8988T (cell line): ENCODE results near the gene RAPGEF5.

Experiments used
- DNase-seq: peaks from one replicate; pipeline ENCODE4 v3.0.0; 2011

Gene RAPGEF5

GRCh38 chr7:22210355-22210754, 146.6 kb downstream of the RAPGEF5 start:
- no peak for DNase-seq

DNA sequence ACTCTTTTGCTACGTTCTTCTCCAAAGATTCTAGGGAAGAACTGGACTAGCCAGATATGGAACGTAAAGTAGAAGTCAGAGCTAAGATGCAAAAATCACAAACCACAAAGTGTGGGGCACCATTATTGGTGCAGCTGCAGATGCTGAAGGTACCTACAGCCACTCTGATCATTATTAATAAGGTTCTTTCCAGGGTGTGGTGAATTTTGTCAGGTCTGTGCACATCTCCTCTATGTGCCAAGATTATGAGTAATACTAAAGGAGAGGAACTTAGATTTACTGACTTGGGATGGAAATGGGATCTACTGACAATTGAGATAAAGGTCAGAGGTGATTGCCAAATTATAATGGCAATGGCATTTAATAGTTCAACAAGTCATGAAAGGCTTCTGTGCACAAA, 148.2 kb downstream of the RAPGEF5 start:
- no peak for DNase-seq

DNA sequence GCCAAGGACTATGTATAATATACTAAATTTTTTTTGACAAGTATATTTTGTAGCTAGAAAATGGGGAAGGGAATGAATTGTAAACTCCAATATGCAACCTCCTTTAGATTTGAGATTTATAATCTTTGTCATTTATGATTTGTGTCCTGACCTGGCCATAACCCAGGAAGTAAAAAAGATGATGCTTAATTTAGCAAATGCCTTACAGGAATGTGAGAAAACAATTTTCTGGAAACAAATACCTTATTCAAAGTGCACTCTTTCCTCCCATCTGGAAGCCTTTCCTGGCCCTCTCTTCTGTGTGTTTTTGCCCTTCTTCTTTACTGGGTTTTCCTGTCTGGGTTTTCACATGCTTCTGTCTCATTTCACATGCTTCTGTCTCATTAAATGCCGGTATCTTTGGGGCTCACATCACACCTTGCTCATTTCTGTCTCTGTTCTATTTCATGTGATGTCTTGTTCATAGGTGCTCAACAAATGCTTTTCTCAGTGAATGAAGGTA, 149.2 kb downstream of the RAPGEF5 start:
- no peak for DNase-seq

GRCh38 chr7:22205631-22206030, 151.3 kb downstream of the RAPGEF5 start:
- no peak for DNase-seq

- no peak for DNase-seq
Observed at GRCh38 chr7:22204312-22204711, 152.6 kb downstream of the RAPGEF5 start.

GRCh38 chr7:22202141-22202540, 154.8 kb downstream of the RAPGEF5 start:
- no peak for DNase-seq

DNA sequence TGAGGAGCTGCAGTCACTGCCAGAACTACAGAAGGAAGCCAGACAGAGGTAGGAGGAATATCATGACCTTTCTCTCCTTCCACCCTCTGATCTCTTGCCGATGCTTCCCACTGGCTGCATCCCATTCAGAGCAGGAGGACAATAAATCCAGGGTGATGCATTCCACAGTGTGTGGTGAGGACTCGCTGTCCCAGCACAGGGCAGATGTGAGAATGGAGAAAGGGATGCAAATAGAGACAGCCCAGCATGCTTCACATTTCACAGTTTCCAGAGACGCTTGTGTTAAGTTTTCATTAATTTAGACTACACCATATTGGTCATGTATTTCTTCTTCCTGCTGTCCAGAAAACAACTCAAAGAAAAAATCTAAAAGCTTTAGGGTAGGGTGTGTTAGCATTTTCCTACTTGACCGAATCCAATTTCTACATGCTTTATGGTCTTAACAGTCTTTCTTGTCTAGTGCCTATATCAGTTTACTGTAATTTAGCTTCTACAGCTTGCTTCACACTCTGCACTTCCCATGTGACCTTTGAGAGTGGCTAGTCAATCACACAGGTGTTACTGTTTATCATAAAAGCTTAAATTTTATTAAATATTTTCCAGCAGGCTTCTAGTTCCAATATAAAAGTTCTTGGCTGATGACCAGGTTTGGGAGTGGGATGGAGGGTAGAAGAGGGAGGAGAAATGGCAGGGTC, 155.6 kb downstream of the RAPGEF5 start:
- DNase-seq = no peak

DNA sequence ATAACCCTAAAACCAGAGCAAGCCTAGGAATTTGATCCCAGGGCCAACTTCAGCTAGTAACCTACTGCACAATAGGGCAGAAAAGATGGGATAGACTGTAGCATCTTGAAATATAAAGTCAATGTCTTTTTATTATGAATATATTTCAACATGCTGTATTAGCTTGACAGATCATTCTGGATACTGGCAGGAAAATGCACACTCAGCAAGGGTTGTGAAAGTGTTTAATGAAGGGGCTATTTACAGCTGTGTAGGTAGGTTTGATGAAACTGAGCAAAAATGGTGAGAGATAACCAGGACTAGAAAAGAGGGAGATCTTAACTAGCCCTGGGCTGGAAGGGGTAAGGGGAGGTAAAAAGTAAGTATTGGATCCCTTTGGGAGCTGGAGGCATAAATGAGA, 156.2 kb downstream of the RAPGEF5 start:
- DNase-seq = no peak

DNA sequence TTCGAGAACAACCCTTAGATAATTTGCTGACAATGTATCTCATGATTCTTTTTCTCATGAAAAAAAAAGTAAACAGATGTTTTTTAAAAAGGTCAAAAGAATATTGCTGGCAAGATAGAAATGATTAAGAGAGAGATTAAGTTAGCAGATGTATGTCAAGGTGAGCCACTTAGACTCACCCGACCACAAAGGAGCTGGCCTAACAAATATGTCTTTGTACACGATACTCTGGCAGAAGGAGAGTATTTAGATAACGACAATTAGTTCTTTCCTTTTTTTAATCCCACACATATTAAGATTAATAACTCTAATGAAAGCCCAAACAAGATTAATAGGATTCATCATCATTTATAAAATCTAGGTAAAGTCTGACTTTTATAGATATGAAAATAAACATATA, 156.7 kb downstream of the RAPGEF5 start:
- DNase-seq = no peak

GRCh38 chr7:22197376-22197775, 159.6 kb downstream of the RAPGEF5 start:
- DNase-seq = no peak

DNA sequence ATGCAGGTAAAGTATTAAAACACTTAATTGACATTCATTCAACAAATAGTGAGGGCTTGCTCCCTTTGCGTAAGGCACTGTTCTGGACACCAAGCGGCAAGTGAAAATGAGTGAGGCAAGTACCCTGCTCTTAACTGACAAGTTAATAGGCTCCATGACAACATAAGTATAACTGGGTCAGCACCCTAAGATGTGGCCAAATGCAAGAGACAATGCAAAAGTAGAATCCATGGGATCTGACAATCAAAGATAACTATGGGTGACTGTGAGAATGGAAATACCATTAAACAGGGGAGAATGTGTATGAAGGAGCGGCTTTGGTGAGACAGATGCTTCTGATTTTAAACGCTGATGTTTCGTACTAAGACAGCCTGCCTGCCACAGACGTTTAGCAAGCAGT, 160.5 kb downstream of the RAPGEF5 start:
- DNase-seq = no peak

DNA sequence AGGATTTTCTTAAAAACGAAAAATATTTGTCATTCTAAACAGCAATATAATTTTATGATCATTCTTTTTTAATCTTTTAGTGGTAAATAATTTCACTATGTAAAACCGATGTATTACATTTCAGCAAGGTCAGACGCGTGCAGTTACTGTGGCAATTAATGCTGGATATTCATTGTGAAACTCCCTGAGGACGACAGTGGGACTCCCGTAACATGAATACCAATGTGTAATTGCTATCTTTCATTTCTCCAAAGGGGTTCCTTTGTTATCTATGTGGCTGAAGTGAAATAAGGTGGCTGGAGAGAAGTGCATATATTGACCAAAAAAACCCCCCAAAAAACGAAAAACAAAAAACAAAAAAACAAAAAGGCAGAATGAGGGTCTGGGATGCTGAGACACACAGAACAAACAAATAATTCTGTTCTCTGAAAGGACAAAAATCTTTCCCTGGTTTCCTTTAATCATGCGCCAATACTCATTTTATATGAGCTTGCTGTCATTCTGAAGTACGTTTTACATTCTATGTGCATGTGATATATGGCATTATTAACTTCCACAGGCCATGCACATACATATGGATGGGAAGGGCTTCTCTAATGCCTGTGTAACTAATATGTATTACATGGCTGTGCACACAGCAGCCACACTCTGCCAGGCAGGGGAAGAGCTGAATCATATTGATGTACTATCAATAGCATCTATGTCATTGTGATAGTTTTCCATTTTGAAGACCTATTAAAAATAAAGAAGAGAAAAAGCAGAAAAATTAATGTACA, 161.4 kb downstream of the RAPGEF5 start:
- DNase-seq = no peak

- DNase-seq = no peak
Observed at GRCh38 chr7:22194658-22195273, 162.2 kb downstream of the RAPGEF5 start.

- no peak for DNase-seq
Observed at GRCh38 chr7:22193450-22193983, 163.4 kb downstream of the RAPGEF5 start.

DNA sequence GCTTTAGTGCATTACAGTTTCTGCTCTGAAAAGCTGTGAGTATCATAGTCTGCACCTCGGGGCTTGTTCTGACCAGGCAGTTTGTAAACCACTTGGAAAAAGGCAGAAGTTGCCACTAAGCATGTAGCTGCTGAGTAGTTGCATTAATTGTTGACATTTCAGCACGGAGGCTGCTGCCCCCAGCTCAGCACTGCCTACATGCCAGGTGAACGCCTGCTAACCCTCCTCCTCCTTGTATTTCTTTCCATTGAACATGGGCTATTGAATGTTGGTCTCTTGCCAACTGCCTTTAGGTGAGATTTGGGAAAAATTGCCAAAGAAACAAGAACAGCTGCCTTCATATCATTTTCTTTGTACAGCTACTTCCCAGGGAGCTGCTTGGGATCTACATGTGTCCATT, 164.2 kb downstream of the RAPGEF5 start:
- no peak for DNase-seq

GRCh38 chr7:22190736-22191135, 166.2 kb downstream of the RAPGEF5 start:
- no peak for DNase-seq

GRCh38 chr7:22189741-22190140, 167.2 kb downstream of the RAPGEF5 start:
- DNase-seq = no peak

DNA sequence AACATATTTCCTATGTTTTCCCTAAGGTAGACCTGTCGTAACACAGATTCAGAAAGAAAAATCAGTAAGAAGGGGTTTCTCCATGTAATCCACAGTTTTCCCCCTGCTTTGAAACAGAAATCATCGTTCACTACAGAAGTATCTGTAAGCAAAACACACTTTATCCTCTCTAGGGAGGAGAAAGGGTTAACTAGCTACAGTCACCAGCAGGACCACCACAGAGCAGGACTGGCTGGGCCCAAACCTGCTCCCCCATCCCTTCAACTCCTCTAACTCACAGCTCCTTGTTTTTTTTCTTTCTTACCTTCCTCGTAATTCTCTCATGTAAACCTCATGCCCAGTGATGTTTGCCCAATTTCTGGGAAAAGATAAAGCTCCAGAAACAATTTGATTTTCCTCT, 167.7 kb downstream of the RAPGEF5 start:
- no peak for DNase-seq

- no peak for DNase-seq
Observed at GRCh38 chr7:22187691-22188348, 169.1 kb downstream of the RAPGEF5 start.

GRCh38 chr7:22185559-22185958, 171.4 kb downstream of the RAPGEF5 start:
- no peak for DNase-seq

DNA sequence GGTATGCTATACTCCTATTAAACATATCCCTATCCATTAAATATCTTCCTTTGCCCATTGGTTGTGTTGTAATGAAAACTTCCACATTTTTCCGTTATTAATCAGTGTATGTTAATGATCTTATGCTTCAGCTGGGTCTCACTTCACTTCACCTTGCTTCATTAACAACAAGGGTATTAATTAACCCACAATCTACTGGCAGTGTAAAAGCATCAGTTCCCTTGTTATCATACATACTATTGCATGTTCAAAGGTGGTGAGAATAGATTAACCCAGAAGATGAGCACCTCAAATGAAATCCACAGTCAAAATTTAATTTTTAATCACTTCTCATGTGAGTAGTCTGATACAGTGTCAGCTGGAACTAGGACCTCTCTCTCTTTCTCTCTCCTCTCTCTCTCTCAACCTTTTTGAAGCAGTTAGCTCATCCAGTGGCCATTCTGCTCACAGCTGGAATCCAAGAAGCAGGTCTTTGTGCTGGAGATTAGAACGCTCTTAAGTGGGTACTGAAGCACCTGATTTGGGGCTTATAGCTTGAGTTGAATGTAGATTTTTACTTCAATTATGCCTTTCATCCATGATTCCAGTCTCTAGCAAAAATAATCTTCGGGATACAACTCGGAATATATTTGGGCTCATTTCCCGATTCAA, 172.3 kb downstream of the RAPGEF5 start:
- DNase-seq = no peak

DNA sequence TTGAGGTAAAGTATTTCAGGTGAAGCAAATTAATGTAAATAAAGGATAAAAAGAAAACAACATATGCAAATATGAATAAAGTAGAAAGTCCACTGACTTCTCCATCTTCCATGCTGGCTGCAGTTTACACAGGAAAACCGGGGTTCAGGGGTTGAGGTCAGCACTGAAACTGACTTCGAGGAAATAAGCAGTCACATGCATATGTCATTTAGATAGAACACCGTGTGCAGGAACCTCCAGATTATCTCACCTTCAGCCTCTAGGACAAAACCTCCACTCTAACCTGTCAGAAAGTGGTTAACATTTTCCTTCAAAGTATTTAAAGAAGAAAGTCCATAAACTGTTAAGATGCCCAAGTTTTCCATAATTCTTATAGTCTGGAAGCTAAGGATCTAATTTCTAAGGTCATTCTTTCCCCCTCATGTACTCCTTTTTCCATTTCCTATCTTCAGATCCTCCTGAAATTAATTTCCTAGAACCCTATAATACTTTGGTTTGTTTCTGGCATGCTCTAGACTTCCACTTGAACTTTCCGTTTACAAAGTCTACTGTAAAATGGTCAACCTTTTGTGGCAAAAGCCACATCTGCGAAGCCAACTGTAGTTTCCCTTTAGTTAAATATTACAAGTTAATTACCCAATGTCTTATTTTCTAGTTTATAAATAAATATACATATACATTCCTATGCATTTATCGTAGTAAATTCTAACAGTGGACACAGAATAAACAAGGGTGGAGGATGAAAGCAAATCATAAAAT, 173.3 kb downstream of the RAPGEF5 start:
- no peak for DNase-seq
